HG03521 (cell line): ENCODE results near the gene MRPL34.

Experiments used
- ATAC-seq: cut with Tn5 transposase; IDR thresholded peaks from one replicate; pipeline ENCODE4 v1.9.1; 2021; ENCODE audit warnings: mild to moderate bottlenecking, moderate library complexity; ENCODE audit not compliant: unreplicated experiment

Gene MRPL34

GRCh38 chr19:17309198-17309964, 3.7 kb downstream of the MRPL34 start, which contains the start of gene DDA1:
TSS of gene DDA1 (plus strand) at chr19:17309563. CDS start at chr19:17309655, 92 bp downstream.
- ATAC-seq: peak; percentile 54

GRCh38 chr19:17309965-17310461, 4.3 kb downstream of the MRPL34 start:
- ATAC-seq: no peak

DNA sequence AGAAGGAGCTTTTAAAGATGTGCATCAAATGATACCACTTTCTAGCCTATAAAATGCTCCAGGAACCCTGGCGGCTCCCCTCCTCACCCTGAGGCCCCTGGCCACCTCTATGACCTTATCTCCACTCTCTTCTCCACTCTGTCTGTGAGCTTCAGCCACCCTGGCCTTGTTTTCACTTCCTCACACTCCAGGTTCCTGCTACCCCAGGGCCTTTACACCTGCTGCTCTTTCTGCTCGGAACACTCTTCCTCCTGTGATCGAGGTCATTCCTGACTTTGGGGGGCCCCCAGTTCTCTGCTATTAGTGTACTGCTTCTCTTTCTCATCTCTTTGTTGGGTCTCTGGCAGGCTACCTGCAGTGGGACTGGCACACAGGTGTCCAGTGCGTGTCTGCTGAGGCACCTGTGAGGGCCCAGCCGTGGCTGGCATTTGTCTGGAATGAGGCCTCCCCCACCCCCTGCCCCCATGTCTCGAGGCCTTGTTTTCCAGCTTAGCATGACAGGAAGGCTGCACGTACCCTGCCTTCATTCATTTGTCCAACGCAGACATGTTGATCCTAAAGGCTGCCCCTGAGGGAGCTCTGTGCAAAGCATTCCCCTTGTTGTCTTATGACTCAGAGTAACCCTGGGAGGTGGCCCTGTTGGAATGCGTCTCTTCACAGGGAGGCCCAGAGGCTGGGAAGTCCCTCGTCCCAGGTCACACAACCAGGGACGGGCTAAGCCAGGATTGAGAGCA, 6.0 kb downstream of the MRPL34 start:
- ATAC-seq: no peak

DNA sequence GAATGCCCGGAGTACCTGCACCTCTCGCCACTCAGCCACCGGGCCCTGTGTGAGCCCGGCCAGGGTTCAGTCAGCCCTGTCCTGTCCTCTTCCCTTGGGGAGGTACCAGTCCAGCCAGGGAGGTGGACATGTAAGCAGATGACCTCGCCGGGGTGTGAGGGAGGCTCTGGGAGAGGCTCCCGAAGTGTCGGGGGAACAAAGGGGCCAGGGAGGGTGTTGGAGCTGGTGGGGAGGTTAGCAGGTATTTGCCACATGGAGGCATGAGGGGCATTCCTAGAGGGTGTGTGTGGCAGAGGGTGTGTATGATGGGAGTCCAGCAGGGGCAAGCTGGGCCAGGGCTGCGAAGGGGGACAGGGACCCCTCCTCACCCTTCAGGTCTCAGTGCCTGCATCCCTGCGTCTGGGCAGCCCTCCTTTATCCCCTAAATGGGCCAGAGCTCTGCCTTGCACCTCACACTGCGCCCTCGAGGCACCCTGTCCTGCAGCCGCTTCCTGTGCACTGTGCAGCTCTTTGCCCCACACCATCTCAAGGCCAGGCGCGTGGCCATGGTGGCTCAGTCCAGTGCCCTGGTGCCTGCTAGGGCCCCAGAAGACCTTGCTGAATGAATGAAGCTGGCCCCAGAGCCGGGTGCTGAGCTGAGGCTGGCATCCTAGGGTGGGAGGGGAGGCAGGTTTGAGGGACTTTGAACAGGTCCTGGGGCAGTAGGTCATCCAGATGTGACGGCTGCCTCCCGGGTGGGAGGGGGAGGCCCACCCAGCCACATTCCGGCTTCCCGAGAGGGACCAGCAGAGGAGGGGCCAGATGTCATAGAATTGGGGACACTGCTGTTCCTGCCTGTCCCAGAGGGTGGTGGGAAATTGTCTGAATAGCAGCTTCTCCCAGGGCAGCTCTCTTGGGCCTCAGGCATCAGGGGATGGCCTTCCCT, 6.8 kb downstream of the MRPL34 start:
- no peak for ATAC-seq

DNA sequence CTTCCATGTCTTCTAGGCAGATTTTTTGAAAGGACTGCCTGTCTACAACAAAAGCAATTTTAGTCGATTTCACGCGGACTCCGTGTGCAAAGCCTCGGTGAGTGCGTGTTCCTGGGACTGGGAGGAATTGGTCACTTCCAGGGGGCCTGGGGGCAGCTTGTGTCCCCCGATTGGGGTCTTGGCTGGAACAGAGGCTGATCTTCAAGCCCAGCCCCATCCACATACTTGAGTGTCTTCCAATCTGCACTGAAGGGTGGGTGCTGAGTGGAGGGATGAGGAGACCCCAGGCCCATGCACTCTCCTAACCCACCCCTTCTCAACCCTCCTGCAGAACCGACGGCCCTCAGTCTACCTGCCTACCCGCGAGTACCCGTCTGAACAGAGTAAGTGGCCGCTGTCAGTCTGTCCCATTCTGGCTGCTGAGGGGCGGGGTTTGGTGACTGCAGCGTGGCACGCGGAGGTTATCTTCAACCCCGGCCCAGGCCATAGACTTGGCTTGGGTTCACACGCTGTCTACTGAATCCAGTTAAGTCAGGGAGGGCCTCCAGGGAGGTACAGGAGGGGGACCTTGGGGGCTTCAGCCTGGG, 8.4 kb downstream of the MRPL34 start:
- no peak for ATAC-seq

- ATAC-seq: no peak
These were observed 13.3 kb downstream of the MRPL34 start for GRCh38 chr19:17318966-17319365.

- no peak for ATAC-seq
These were observed 14.0 kb downstream of the MRPL34 start for GRCh38 chr19:17319473-17320238.

DNA sequence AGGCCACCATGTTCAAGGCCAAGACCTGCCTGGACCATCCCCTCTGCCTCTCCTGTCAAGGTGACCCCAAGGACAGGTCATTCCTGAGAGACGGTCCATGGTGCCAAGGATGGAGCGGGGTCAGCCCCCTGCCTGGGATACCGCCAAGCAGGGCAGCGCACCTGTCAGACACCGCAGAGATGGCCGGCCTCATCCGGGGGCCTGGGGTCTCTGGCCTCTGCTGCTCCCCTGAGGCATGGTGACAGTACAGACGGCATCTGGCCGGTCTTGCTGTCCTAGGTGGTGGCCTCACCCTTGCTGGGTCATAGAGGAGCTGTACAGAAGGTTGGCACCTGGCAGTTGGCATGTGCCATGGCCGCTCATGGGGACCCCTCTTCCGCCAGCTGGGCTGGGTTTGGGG, 14.8 kb downstream of the MRPL34 start:
- ATAC-seq: no peak

DNA sequence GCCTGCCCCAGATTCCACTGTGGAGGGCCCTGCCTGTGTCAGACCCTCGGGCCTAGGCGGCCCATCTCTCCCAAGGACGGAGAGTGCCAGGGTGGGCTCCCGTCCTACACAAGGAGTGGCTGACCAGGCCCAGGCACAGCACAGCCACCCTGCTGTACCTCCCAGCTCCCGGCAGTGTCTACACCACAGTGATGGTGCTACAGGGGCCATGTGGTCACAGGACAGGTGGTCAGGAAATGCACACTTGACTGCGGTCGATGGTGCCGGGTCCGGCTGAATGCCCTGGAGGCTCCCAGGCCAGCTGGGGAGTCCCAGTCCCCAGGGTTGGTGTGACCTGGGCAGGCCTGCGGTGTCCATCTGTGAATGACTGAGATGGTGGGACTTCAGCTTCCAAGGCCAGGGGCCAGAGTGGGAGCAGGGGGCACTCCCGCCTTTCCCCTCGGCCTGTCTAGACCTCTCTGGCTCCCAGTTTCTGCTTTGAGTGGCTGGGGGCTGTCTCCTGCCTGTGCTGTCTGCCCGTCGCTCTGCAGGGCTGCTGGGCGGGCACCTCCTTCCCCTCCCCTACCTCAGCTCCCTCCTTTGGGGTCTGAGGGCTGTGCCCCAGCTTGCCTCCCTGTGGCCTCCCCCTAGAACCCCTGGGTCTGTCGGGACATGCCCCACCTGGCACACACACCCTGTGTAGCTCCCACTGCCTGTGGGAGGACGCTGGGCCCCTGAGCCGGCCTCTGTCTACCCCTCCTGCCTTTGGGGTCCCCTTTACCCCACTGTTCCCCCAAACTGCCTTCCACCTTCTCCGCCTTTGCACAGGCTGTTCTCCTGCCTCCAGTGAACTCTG, 16.2 kb downstream of the MRPL34 start:
- no peak for ATAC-seq

GRCh38 chr19:17322854-17323253, 17.2 kb downstream of the MRPL34 start:
- ATAC-seq: no peak

DNA sequence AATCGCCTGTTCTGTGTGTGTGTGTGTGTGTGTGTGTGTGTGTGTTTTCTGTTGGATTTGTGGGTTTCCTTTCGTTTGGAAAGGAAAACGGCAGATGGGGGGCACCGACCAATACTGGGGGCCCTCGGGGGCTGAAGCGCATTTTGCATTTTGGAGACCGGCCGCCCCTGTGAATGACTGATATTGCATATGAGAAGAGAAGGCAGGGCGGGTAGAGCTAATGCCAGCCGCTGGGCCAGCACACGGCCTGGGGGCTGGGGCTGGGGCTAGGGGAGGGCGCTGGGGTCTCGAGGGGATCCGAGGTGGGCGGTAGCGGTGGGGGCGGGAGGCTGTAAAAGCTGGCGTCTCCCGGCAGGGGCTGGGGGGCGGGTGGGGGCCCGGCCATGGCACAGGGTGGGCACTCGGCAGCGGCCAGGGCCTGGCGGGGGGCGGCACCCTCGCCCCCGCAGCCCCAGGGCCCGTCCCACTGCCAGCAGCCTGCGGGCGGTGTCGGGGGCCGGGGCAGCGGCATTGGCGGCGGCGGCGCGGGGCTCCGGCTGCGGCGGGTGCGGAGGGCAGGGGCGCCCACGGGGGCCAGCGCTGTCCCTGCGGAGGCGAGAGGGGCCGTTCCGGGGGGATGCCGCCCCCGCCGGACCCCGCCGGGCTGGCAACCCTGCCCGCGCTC, 17.8 kb downstream of the MRPL34 start:
- no peak for ATAC-seq

- no peak for ATAC-seq
These were observed 18.3 kb downstream of the MRPL34 start for GRCh38 chr19:17323964-17324332.

DNA sequence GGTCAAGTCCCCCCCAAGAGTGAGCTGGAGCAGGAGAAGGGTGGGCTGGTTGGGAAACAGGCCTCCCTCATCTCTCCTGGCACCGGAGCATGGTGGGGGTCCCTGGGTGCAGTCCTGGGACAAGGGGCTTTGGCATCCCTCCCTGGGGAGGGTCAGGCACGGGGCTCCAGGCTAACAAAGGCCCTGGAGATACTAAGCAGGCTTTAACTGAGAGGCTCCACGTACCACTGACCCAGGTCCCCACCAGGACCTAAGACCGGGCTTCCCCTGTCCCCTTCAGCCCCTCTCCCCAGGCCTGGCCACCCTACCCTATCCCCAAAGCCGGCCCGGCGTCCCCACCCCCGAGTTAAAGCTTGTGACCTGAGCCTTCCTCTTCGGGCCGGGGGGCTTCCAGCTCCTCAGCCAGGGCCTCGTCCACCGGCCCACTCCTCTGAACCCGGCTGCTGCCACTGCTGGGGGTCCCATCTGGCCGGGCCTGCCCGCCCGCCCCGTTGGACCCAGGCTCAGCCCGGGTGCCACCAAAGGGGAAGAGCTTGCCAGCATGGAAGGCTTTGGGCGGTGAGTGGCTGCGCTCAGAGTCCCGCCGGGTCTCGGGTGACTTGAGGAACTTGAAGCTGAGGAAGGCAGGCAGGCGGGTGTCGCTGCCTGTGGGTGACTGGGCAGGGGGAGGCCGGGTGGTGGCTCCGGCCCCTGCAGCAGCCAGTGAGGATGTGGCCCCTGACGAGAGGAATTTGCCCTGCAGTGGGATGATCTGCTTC, 18.9 kb downstream of the MRPL34 start:
- no peak for ATAC-seq

DNA sequence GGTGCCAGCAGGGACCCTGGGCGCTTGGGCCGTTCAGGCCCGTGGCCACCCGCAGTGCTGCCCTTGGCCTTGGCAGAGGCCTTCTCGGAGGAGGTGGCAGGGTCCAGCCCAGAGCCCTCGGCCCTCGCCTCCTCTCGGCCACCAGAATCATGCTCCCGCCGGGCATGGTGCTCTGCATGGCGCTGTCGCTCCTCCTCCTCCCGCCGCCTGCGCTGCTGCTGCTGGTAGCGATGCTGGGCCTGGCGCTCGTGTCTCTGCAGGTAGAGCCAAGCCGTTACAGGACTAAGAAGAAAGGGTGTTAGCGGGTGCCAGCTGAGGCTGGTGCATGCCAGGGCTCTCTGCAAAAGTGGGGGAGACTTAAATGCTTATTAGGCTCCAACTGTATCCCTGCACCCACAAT, 19.5 kb downstream of the MRPL34 start:
- ATAC-seq: no peak

DNA sequence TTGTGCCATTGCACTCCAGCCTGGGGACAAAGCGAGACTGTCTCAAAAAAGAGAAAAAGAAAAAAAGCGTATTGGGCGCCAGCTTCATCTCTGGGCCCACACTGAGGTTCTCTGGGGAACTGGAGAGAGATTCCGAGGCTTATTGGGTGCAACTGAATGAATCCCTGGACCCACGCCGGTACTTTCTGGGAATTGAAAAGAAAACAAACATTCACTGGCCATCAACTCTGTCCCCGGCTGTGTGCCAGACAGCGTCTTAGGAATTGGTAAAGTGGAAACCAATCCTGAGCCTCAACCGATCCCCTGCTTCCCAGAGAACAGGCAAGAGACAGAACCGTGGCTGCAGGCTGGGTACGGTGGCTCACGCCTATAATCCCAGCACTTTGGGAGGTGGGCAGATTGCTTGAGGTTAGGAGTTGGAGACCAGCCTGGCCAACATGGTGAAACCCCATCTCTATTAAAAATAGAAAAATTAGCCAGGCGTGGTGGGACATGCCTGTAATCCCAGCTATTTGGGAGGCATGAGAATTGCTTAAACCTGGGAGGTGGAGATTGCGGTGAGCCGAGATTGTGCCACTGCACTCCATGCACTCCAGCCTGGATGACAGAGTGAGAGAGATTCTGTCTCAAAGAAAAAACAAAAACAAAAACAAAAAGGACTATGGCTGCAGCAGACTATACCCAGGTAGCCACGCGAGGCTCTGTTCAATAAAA, 20.4 kb downstream of the MRPL34 start:
- no peak for ATAC-seq

GRCh38 chr19:17326595-17326966, 20.9 kb downstream of the MRPL34 start:
- no peak for ATAC-seq

GRCh38 chr19:17327068-17327653, 21.5 kb downstream of the MRPL34 start:
- ATAC-seq: no peak
